Upper lobe of left lung (tissue), 4 donors: Measurements from ENCODE around the gene NAP1L5.

Experiments used
- CTCF ChIP-seq, 6 experiments: fragments of 450-650 bp in 4 of 6; fragments of 200-600 bp in 2 of 6; sonication (generic) in 2 of 6; IDR thresholded peaks; one replicate each; pipeline ENCODE4 v1.5.1; 2016 to 2019; ENCODE audit warnings: antibody characterized with exemption in 6 of 6
- EP300 ChIP-seq, 4 donors: sonication (generic); formaldehyde crosslinking; IDR thresholded peaks; one replicate each; pipeline ENCODE4 v1.5.1; 2017; ENCODE audit warnings: antibody characterized with exemption in 4 of 4, control low read depth in 2 of 4
- POLR2A ChIP-seq, 4 donors: fragments of 450-650 bp; IDR thresholded peaks; one replicate each; pipeline ENCODE4 v1.5.1; 2016 to 2017; ENCODE audit warnings: antibody characterized with exemption in 4 of 4, mild to moderate bottlenecking in 2 of 4
- POLR2AphosphoS5 ChIP-seq, 2 donors: sonication (generic); formaldehyde crosslinking; IDR thresholded peaks; one replicate each; pipeline ENCODE4 v1.5.1; 2017; ENCODE audit warnings: antibody characterized with exemption in 2 of 2

- TF ChIP-seq CTCF (IDR thresholded peaks at IDR 0.05), result no peak
- no peak for TF ChIP-seq POLR2A (IDR thresholded peaks at IDR 0.05)
- TF ChIP-seq EP300 (IDR thresholded peaks at IDR 0.05), result no peak
- TF ChIP-seq POLR2AphosphoS5 (IDR thresholded peaks at IDR 0.05), result no peak
These were observed 47.5 kb upstream of the NAP1L5 start for GRCh38 chr4:88745175-88745574.
